Naive thymus-derived CD8-positive, alpha-beta T cell (primary cell): ENCODE results near the gene SFRP5. TPM values are rescaled to one million over a fixed set of nuclear protein-coding genes. Genes with fewer than 3 reads are reported as not detected.
A peak's percentile ranks its signal among the peaks of the same experiment; 100 is the strongest.

Experiments
- ATAC-seq, 2 donors: fragments of 150-1000 bp; cut with Tn5 transposase in 1 of 2; sonication (Bioruptor Pico), chemical (Tn5 transposase) in 1 of 2; 1 replicate in 1 of 2; 2 replicates in 1 of 2; pipeline ENCODE4 v1.10.0; 2021; ENCODE audit warnings: mild to moderate bottlenecking in 2 of 2, moderate library complexity in 2 of 2
- POLR2A ChIA-PET: fragments of 350-600 bp; sonication (Branson Sonifier 250); formaldehyde crosslinking; loops from one replicate; lab custom pipeline; 2021; ENCODE audit warnings: antibody characterized with exemption; lab: Charles Lee
- DNase-seq, 10 donors: peaks; one replicate each; pipeline versions ENCODE4 v3.0.0 to v3.0.0-alpha.2; 2020 to 2022
- H3K27ac Mint-ChIP-seq, 10 donors: one replicate each; pipeline ENCODE4 v1.8.0; 2020 to 2022; ENCODE audit warnings: mild to moderate bottlenecking in 10 of 10, mixed read lengths in 10 of 10, moderate library complexity in 4 of 10, inconsistent platforms in 1 of 10
- H3K27me3 Mint-ChIP-seq, 5 donors: one replicate each; pipeline ENCODE4 v1.8.0; 2021 to 2022; ENCODE audit warnings: mixed read lengths in 5 of 5
- H3K36me3 Mint-ChIP-seq, 3 donors: one replicate each; pipeline ENCODE4 v1.8.0; 2020 to 2022; ENCODE audit warnings: mixed read lengths in 3 of 3, mild to moderate bottlenecking in 2 of 3, inconsistent platforms in 1 of 3
- H3K4me1 Mint-ChIP-seq, 4 donors: one replicate each; pipeline ENCODE4 v1.8.0; 2021 to 2022; ENCODE audit warnings: mixed read lengths in 4 of 4
- H3K4me3 Mint-ChIP-seq, 10 donors: one replicate each; pipeline ENCODE4 v1.8.0; 2020 to 2022; ENCODE audit warnings: mild to moderate bottlenecking in 10 of 10, mixed read lengths in 10 of 10, moderate library complexity in 6 of 10, inconsistent platforms in 1 of 10
- H3K9me3 Mint-ChIP-seq, 9 donors: one replicate each; pipeline ENCODE4 v1.8.0; 2020 to 2022; ENCODE audit warnings: mixed read lengths in 9 of 9, mild to moderate bottlenecking in 3 of 9, inconsistent platforms in 1 of 9, moderate library complexity in 1 of 9
- polyA plus RNA-seq, 3 donors: library from polyadenylated mRNA; unstranded; fragments of 300-500 nt; fragmentation: Illumina TruSeq; gene quantifications; one replicate each; pipeline ENCODE4 v1.2.3, GENCODE V29; 2021
- total RNA-seq, 8 experiments: library from RNA in 2 of 8; stranded (reverse) in 2 of 8; gene quantifications; one replicate each; pipeline ENCODE4 v1.2.3 and lab custom pipeline; 2021 to 2026

SFRP5 gene
- total and polyA plus RNA-seq, 5 experiments from 2014 or later, result 12.3 to 39.5 (median 14.4) TPM

- POLR2A ChIA-PET, result interaction anchor here (1.2 kb wide), 1 partner anchor 17 kb away, joined by 3 read pairs; no protein-coding TSS in a partner anchor
- no peak overlapping the region for H3K4me3 Mint-ChIP-seq
- peaks cover 0 to 15% (median 7%) of the 10 kb centered on the region in 5 donors for H3K27me3 Mint-ChIP-seq
- H3K4me1 Mint-ChIP-seq, result peaks cover 5 to 9% (median 6%) of the 10 kb centered on the region in 4 donors
- H3K36me3 Mint-ChIP-seq, result no peaks in the 10 kb centered on the region
- H3K9me3 Mint-ChIP-seq, result no peaks in the 10 kb centered on the region
- peak overlapping the region in 3 of 10 donors; percentile 2 to 31 (median 5) for H3K27ac Mint-ChIP-seq
- ATAC-seq, result peak; percentile 62 to 73
- DNase-seq, result peak; percentile 24 to 76 (median 58)
These were observed 40.3 kb downstream of the SFRP5 start for GRCh38 chr10:97731346-97732051.

GRCh38 chr10:97729014-97729413 lies 42.8 kb downstream of the SFRP5 start:
- no peak overlapping the region for H3K4me3 Mint-ChIP-seq
- POLR2A ChIA-PET, result no interaction called here
- no peak for ATAC-seq

GRCh38 chr10:97726636-97727178 lies 45.1 kb downstream of the SFRP5 start:
- no peak overlapping the region for H3K4me3 Mint-ChIP-seq
- no peak for DNase-seq
- no peak for ATAC-seq
- H3K27ac Mint-ChIP-seq, result no peak overlapping the region
- H3K36me3 Mint-ChIP-seq, result no peaks in the 10 kb centered on the region
- POLR2A ChIA-PET, result no interaction called here
- H3K9me3 Mint-ChIP-seq, result no peaks in the 10 kb centered on the region
- H3K4me1 Mint-ChIP-seq, result no peaks in the 10 kb centered on the region
- H3K27me3 Mint-ChIP-seq, result peaks cover 3 to 15% (median 7%) of the 10 kb centered on the region in 5 donors

More at GRCh38 chr10:97729014-97729413, 42.8 kb downstream of the SFRP5 start:
- no peak for DNase-seq
- Mint-ChIP-seq H3K27ac (no peak overlapping the region), H3K36me3 (no peaks in the 10 kb centered on the region), H3K4me1 (no peaks in the 10 kb centered on the region), H3K9me3 (no peaks in the 10 kb centered on the region), H3K27me3 (peaks cover 3 to 15% (median 7%) of the 10 kb centered on the region in 5 donors)

- Mint-ChIP-seq H3K27ac (no peak overlapping the region), H3K4me1 (no peaks in the 10 kb centered on the region), H3K27me3 (peaks cover 3 to 9% (median 4%) of the 10 kb centered on the region in 5 donors), H3K9me3 (no peaks in the 10 kb centered on the region), H3K4me3 (no peak overlapping the region), H3K36me3 (no peaks in the 10 kb centered on the region)
- ATAC-seq, result no peak
- POLR2A ChIA-PET, result no interaction called here
- no peak for DNase-seq
These were observed 47.4 kb downstream of the SFRP5 start for GRCh38 chr10:97724341-97724941.

- DNase-seq (no peak), ATAC-seq (no peak)
- H3K4me3 Mint-ChIP-seq, result no peak overlapping the region
- H3K27ac Mint-ChIP-seq, result no peak overlapping the region
- H3K4me1 Mint-ChIP-seq, result peaks cover 0 to 3% (median 0%) of the 10 kb centered on the region in 4 donors
- POLR2A ChIA-PET, result interaction anchor here (0.5 to 0.6 kb wide), 2 partner anchors 11 to 151 kb away, joined by 3 to 6 read pairs; partner anchors contain the start of gene ANKRD2
- H3K27me3 Mint-ChIP-seq, result peaks cover 0 to 4% (median 1%) of the 10 kb centered on the region in 5 donors
- H3K9me3 Mint-ChIP-seq, result no peaks in the 10 kb centered on the region
- H3K36me3 Mint-ChIP-seq, result no peaks in the 10 kb centered on the region
These were observed 48.8 kb downstream of the SFRP5 start for GRCh38 chr10:97723001-97723400.

- DNase-seq, result no peak
- H3K36me3 Mint-ChIP-seq, result no peaks in the 10 kb centered on the region
- POLR2A ChIA-PET, result no interaction called here
- peaks cover 0 to 3% (median 0%) of the 10 kb centered on the region in 4 donors for H3K4me1 Mint-ChIP-seq
- H3K4me3 Mint-ChIP-seq, result no peak overlapping the region
- no peak overlapping the region for H3K27ac Mint-ChIP-seq
- peaks cover 0 to 4% (median 1%) of the 10 kb centered on the region in 5 donors for H3K27me3 Mint-ChIP-seq
- H3K9me3 Mint-ChIP-seq, result no peaks in the 10 kb centered on the region
- ATAC-seq, result no peak
These were observed 49.7 kb downstream of the SFRP5 start for GRCh38 chr10:97721871-97722780.

- Mint-ChIP-seq H3K9me3 (no peaks in the 10 kb centered on the region), H3K4me3 (no peak overlapping the region), H3K4me1 (peaks cover 0 to 7% (median 2%) of the 10 kb centered on the region in 4 donors), H3K27ac (no peak overlapping the region), H3K36me3 (no peaks in the 10 kb centered on the region), H3K27me3 (peaks cover 0 to 4% (median 0%) of the 10 kb centered on the region in 5 donors)
- POLR2A ChIA-PET, result no interaction called here
- ATAC-seq (no peak), DNase-seq (no peak)
These were observed 52.2 kb downstream of the SFRP5 start for GRCh38 chr10:97719602-97720001.

GRCh38 chr10:97718659-97719142 lies 53.1 kb downstream of the SFRP5 start:
- ATAC-seq, result no peak
- DNase-seq, result no peak
- Mint-ChIP-seq H3K27me3 (peaks cover 0 to 2% (median 0%) of the 10 kb centered on the region in 5 donors), H3K36me3 (no peaks in the 10 kb centered on the region), H3K4me1 (peaks cover 3 to 9% (median 7%) of the 10 kb centered on the region in 4 donors), H3K9me3 (no peaks in the 10 kb centered on the region), H3K4me3 (no peak overlapping the region), H3K27ac (no peak overlapping the region)
- POLR2A ChIA-PET, result no interaction called here

GRCh38 chr10:97718178-97718577 lies 53.6 kb downstream of the SFRP5 start:
- Mint-ChIP-seq H3K4me3 (no peak overlapping the region), H3K27ac (no peak overlapping the region), H3K36me3 (no peaks in the 10 kb centered on the region), H3K27me3 (peaks cover 0 to 2% (median 0%) of the 10 kb centered on the region in 5 donors), H3K4me1 (peaks cover 3 to 10% (median 8%) of the 10 kb centered on the region in 4 donors), H3K9me3 (no peaks in the 10 kb centered on the region)
- DNase-seq (no peak), ATAC-seq (no peak)
- POLR2A ChIA-PET, result no interaction called here

GRCh38 chr10:97717627-97718026 lies 54.2 kb downstream of the SFRP5 start:
- H3K36me3 Mint-ChIP-seq, result no peaks in the 10 kb centered on the region
- H3K27ac Mint-ChIP-seq, result no peak overlapping the region
- peaks cover 0 to 7% (median 0%) of the 10 kb centered on the region in 5 donors for H3K27me3 Mint-ChIP-seq
- DNase-seq (no peak), ATAC-seq (no peak)
- POLR2A ChIA-PET, result no interaction called here
- no peak overlapping the region for H3K4me3 Mint-ChIP-seq
- no peaks in the 10 kb centered on the region for H3K9me3 Mint-ChIP-seq
- peaks cover 6 to 16% (median 12%) of the 10 kb centered on the region in 4 donors for H3K4me1 Mint-ChIP-seq
